A673 (cell line): ENCODE measurements around the gene OR8J3. TPM values are rescaled to one million over a fixed set of nuclear protein-coding genes. Genes with fewer than 3 reads are reported as not detected.
A peak's percentile ranks its signal among the peaks of the same experiment; 100 is the strongest.

Experiments
- BruUV-seq: library from RNA; stranded (reverse); fragments of 400-500 nt; replicated peaks from 2 replicates; lab custom pipeline; 2021; lab: Mats Ljungman, UMichigan
- CTCF ChIA-PET: fragments of 300-600 bp; sonication (Branson Sonifier 250); formaldehyde crosslinking; loops from one replicate; lab custom pipeline; 2022; ENCODE audit warnings: antibody characterized with exemption; lab: Charles Lee
- POLR2A ChIA-PET: fragments of 300-600 bp; sonication (Branson Sonifier 250); formaldehyde crosslinking; loops from one replicate; lab custom pipeline; 2022; ENCODE audit warnings: antibody characterized with exemption; ENCODE audit not compliant: low non-redundant PET; lab: Charles Lee
- DNase-seq: peaks from one replicate; pipeline ENCODE4 v3.0.0-alpha.2; 2015; ENCODE audit warnings: low spot score
- H3K27ac ChIP-seq: fragments of 200-600 bp; sonication (generic); 2 replicates; pipeline ENCODE4 v1.5.1; 2016; ENCODE audit warnings: mixed run types, low read depth, mild to moderate bottlenecking, mixed read lengths, antibody characterized with exemption, low read length; ENCODE audit not compliant: poor library complexity, severe bottlenecking
- H3K27me3 ChIP-seq: fragments of 200-600 bp; sonication (generic); replicated peaks from 2 replicates; pipeline ENCODE4 v1.6.1; 2017; ENCODE audit warnings: mixed run types, low read depth, mild to moderate bottlenecking, mixed read lengths, antibody characterized with exemption, low read length; ENCODE audit not compliant: insufficient read depth, poor library complexity
- H3K36me3 ChIP-seq: fragments of 200-600 bp; sonication (generic); 2 replicates; pipeline ENCODE4 v1.6.1; 2016; ENCODE audit warnings: mixed run types, mild to moderate bottlenecking, mixed read lengths, antibody characterized with exemption, low read length; ENCODE audit not compliant: insufficient read depth, poor library complexity, severe bottlenecking
- H3K4me1 ChIP-seq: fragments of 200-600 bp; sonication (generic); 2 replicates; pipeline ENCODE4 v1.6.1; 2017; ENCODE audit warnings: mixed run types, mild to moderate bottlenecking, mixed read lengths, antibody characterized with exemption, low read length; ENCODE audit not compliant: insufficient read depth, poor library complexity, severe bottlenecking
- H3K4me3 ChIP-seq: fragments of 200-600 bp; sonication (generic); 2 replicates; pipeline ENCODE4 v1.5.1; 2016; ENCODE audit warnings: low read depth, mixed run types, mild to moderate bottlenecking, mixed read lengths, low read length; ENCODE audit not compliant: poor library complexity, severe bottlenecking
- H3K9me3 ChIP-seq: fragments of 200-600 bp; sonication (generic); 2 replicates; pipeline ENCODE4 v1.6.1; 2016; ENCODE audit warnings: mixed run types, low read depth, mild to moderate bottlenecking, mixed read lengths, antibody characterized with exemption, low read length; ENCODE audit not compliant: poor library complexity, severe bottlenecking
- EZH2 ChIP-seq: fragments of 200-600 bp; sonication (generic); IDR thresholded peaks from 2 replicates; pipeline ENCODE4 v1.6.1; 2017; ENCODE audit warnings: borderline replicate concordance, low read depth, mild to moderate bottlenecking, mixed read lengths, antibody characterized with exemption, low read length; ENCODE audit not compliant: poor library complexity, severe bottlenecking
- intact Hi-C: fragments of 100-400 bp; cut with micrococcal nuclease; formaldehyde crosslinking; loops from one replicate; pipeline ENCODE4 v1.10.0; 2022; ENCODE audit not compliant: unreplicated experiment
- total RNA-seq: library from RNA; stranded (reverse); gene quantifications from 2 replicates; pipeline ENCODE4 v1.2.3, GENCODE V29; 2021
- TF ChIP-seq, protein P1 (sequence below): fragments of 300-800, 200-600 bp; sonication (generic); conservative IDR thresholded peaks from 2 replicates; pipeline ENCODE4 v1.5.1; 2017; ENCODE audit warnings: low read depth, mild to moderate bottlenecking, antibody characterized with exemption, low read length, moderate library complexity, mixed read lengths

The OR8J3 gene
- total RNA-seq, 1 experiment from 2014 or later, result not detected

DNA sequence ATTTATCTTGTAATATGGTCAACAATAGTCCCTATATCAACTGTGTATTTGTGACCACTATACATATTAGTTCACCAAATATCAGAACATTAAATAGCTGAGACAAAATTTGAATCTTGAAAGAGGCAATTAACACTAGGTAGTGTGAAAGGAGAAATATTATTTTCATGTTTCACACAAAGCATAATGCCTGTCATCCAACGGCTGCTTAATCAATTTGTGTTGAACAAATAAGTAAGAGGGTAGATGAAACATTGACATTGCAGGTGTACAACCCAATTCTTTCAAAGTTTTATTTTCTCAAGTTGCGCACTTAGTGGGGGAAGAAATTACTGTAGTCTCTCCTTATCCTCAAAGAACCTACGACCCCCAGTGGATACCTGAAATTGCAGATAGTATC is 50.3 kb downstream of the OR8J3 start:
- intact Hi-C loops, result loop anchor here (5.0 kb wide), 1 partner anchor 372 kb away; no protein-coding TSS in a partner anchor
- CTCF ChIA-PET, result no interaction called here
- BruUV-seq, result no TSS peak

More for the DNA sequence above, 50.3 kb downstream of the OR8J3 start:
- peak; percentile 2 for DNase-seq
- Histone ChIP-seq H3K27ac (no peak overlapping the region), H3K4me1 (no peaks in the 10 kb centered on the region), H3K36me3 (no peaks in the 10 kb centered on the region), H3K27me3 (no peaks in the 10 kb centered on the region), H3K9me3 (no peaks in the 10 kb centered on the region), H3K4me3 (no peak overlapping the region)
- POLR2A ChIA-PET, result no interaction called here
- TF ChIP-seq EZH2, result no peak
- TF ChIP-seq, protein P1, sequence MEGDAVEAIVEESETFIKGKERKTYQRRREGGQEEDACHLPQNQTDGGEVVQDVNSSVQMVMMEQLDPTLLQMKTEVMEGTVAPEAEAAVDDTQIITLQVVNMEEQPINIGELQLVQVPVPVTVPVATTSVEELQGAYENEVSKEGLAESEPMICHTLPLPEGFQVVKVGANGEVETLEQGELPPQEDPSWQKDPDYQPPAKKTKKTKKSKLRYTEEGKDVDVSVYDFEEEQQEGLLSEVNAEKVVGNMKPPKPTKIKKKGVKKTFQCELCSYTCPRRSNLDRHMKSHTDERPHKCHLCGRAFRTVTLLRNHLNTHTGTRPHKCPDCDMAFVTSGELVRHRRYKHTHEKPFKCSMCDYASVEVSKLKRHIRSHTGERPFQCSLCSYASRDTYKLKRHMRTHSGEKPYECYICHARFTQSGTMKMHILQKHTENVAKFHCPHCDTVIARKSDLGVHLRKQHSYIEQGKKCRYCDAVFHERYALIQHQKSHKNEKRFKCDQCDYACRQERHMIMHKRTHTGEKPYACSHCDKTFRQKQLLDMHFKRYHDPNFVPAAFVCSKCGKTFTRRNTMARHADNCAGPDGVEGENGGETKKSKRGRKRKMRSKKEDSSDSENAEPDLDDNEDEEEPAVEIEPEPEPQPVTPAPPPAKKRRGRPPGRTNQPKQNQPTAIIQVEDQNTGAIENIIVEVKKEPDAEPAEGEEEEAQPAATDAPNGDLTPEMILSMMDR, result peak; percentile 38; the same call in 1 of the 2 replicates

Other genes with a start within 250 kb of the OR8J3 start
- gene OR5W2, start 225.6 kb downstream of the OR8J3 start, total RNA-seq, result not detected in 2 replicates
- not detected in 2 replicates for gene OR5I1, start 203.8 kb downstream of the OR8J3 start, total RNA-seq
- gene OR10AG1, start 170.3 kb downstream of the OR8J3 start, total RNA-seq, result not detected in 2 replicates
- not detected in 2 replicates for gene OR5F1, start 145.6 kb downstream of the OR8J3 start, total RNA-seq
- gene OR5AS1, start 112.5 kb downstream of the OR8J3 start, total RNA-seq, result not detected in 2 replicates
- gene OR8I2, start 46.9 kb downstream of the OR8J3 start, total RNA-seq, result not detected in 2 replicates
- not detected in 2 replicates for gene OR8H2, start 36.5 kb downstream of the OR8J3 start, total RNA-seq
- not detected in 2 replicates for gene OR8H3, start 17.8 kb downstream of the OR8J3 start, total RNA-seq
- gene OR8K5, start 20.1 kb upstream of the OR8J3 start, total RNA-seq, result not detected in 2 replicates
- gene OR5J2, start 36.4 kb upstream of the OR8J3 start, total RNA-seq, result not detected in 2 replicates
- gene OR5T2, start 94.1 kb upstream of the OR8J3 start, total RNA-seq, result not detected in 2 replicates
- not detected in 2 replicates for gene OR5T3, start 112.1 kb upstream of the OR8J3 start, total RNA-seq
- not detected in 2 replicates for gene OR5T1, start 134.0 kb upstream of the OR8J3 start, total RNA-seq
- not detected in 2 replicates for gene OR8H1, start 152.1 kb upstream of the OR8J3 start, total RNA-seq
- gene OR8K3, start 174.9 kb upstream of the OR8J3 start, total RNA-seq, result not detected in 2 replicates
- not detected in 2 replicates for gene OR8K1, start 205.8 kb upstream of the OR8J3 start, total RNA-seq
- gene OR8J1, start 214.1 kb upstream of the OR8J3 start, total RNA-seq, result not detected in 2 replicates
- gene OR8U1, start 235.4 kb upstream of the OR8J3 start, total RNA-seq, result not detected in 2 replicates